Upper lobe of right lung (tissue), 1 donor: ENCODE results near the gene UBE2S. TPM values are rescaled to one million over a fixed set of nuclear protein-coding genes. Genes with fewer than 3 reads are reported as not detected.
"Not testable (repeated sequence)": the region's sequence is repeated elsewhere in the genome, so short reads cannot be mapped to it uniquely, and the experiment has no call there.

Source experiments
- ATAC-seq: fragments of 200-7000 bp; cut with Tn5 transposase; one replicate; pipeline ENCODE4 v1.9.1; 2020; ENCODE audit warnings: mild to moderate bottlenecking, moderate library complexity
- DNase-seq: peaks from one replicate; pipeline ENCODE4 v3.0.0-alpha.2; 2020
- H3K27ac ChIP-seq: fragments of 200-600 bp; one replicate; pipeline ENCODE4 v1.8.0; 2022
- H3K27me3 ChIP-seq: fragments of 200-600 bp; one replicate; pipeline ENCODE4 v1.8.0; 2022; ENCODE audit warnings: mild to moderate bottlenecking
- H3K36me3 ChIP-seq: fragments of 200-600 bp; one replicate; pipeline ENCODE4 v1.8.0; 2022
- H3K4me1 ChIP-seq: fragments of 200-600 bp; one replicate; pipeline ENCODE4 v1.8.0; 2022
- H3K4me3 ChIP-seq: fragments of 200-600 bp; one replicate; pipeline ENCODE4 v1.8.0; 2022; ENCODE audit warnings: mild to moderate bottlenecking
- H3K9me3 ChIP-seq: fragments of 200-600 bp; one replicate; pipeline ENCODE4 v1.8.0; 2022
- intact Hi-C: fragments of 100-400 bp; cut with DNase I; formaldehyde crosslinking; loops from one replicate; pipeline ENCODE4 v1.11.0; 2022
- total RNA-seq: library from RNA; stranded (reverse); fragmentation: NEBNext Ultra II Directional; extraction: Animal tissue kit (Norgen Biotek cat#: 25700); gene quantifications from one replicate; pipeline ENCODE4 v1.2.1, GENCODE V29; 2021
- TF ChIP-seq, protein P1 (sequence below): fragments of 200-600 bp; IDR thresholded peaks from one replicate; pipeline ENCODE4 v1.8.0; 2022; ENCODE audit warnings: antibody characterized with exemption
- donor health status: DM: no; HTN: yes; CAD: no; lungs with severe emphysema.

UBE2S gene
- total RNA-seq, 1 donor from 2014 or later, result 19.5 TPM

- Histone ChIP-seq H3K27me3 (no peaks in the 10 kb centered on the region), H3K4me3 (peak overlapping the region; percentile 68), H3K4me1 (peaks cover 16% of the 10 kb centered on the region), H3K36me3 (peaks cover 20% of the 10 kb centered on the region), H3K9me3 (no peaks in the 10 kb centered on the region), H3K27ac (peak overlapping the region; percentile 98)
- intact Hi-C loops, result no loop called here
- TF ChIP-seq, protein P1, sequence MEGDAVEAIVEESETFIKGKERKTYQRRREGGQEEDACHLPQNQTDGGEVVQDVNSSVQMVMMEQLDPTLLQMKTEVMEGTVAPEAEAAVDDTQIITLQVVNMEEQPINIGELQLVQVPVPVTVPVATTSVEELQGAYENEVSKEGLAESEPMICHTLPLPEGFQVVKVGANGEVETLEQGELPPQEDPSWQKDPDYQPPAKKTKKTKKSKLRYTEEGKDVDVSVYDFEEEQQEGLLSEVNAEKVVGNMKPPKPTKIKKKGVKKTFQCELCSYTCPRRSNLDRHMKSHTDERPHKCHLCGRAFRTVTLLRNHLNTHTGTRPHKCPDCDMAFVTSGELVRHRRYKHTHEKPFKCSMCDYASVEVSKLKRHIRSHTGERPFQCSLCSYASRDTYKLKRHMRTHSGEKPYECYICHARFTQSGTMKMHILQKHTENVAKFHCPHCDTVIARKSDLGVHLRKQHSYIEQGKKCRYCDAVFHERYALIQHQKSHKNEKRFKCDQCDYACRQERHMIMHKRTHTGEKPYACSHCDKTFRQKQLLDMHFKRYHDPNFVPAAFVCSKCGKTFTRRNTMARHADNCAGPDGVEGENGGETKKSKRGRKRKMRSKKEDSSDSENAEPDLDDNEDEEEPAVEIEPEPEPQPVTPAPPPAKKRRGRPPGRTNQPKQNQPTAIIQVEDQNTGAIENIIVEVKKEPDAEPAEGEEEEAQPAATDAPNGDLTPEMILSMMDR, result no peak
- DNase-seq (peak; percentile 77), ATAC-seq (peak; percentile 6)
These were observed 600 bp downstream of the UBE2S start for GRCh38 chr19:55406826-55407549.

DNA sequence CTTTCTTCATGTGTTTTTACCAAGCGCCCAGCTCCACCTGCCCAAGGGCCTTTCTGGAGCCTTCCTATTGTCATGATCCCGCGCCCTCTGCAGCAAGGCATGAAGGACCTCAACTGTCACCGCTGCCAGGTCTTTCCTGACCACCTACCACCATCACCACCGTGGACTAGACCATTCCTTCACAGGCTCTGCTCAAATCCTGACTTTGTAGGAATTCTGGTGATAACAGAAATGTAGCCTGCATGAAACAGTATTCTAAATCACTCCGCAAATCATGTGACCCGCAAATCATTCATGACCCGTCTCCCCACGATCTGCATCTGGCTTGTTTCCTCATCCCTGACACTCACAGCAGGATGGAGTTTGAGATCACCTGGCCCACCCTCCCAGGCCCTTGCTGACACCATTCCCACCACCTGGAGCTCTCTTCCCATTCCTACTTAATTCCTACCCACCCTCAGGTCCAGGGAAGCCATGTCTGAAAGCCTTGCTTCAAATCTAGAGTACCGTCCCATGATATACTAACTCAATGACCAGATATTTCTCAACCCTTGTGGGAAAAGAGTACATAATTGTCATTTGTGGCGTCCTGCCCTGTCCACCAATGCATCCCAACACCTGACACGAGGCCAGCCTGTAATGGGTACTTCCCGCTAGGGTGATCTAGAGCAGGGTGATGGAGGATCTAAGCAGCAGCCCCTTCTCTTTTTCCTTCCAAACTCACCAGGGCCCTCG lies 1.3 kb downstream of the UBE2S start:
- no peaks in the 10 kb centered on the region for H3K9me3 ChIP-seq
- TF ChIP-seq, protein P1, result no peak
- intact Hi-C loops, result no loop called here

GRCh38 chr19:55405638-55406037 lies 1.9 kb downstream of the UBE2S start:
- intact Hi-C loops, result no loop called here
- no peaks in the 10 kb centered on the region for H3K27me3 ChIP-seq
- H3K9me3 ChIP-seq, result no peaks in the 10 kb centered on the region
- TF ChIP-seq, protein P1, result no peak
- ATAC-seq (no peak), DNase-seq (no peak)
- H3K36me3 ChIP-seq, result peaks cover 25% of the 10 kb centered on the region
- no peak overlapping the region for H3K4me3 ChIP-seq
- H3K4me1 ChIP-seq, result peaks cover 16% of the 10 kb centered on the region
- no peak overlapping the region for H3K27ac ChIP-seq

More for the DNA sequence above, 1.3 kb downstream of the UBE2S start:
- H3K36me3 ChIP-seq, result peaks cover 20% of the 10 kb centered on the region
- no peak overlapping the region for H3K27ac ChIP-seq
- DNase-seq, result no peak
- H3K4me1 ChIP-seq, result peaks cover 16% of the 10 kb centered on the region
- H3K27me3 ChIP-seq, result no peaks in the 10 kb centered on the region
- peak overlapping the region; percentile 68 for H3K4me3 ChIP-seq
- no peak for ATAC-seq

DNA sequence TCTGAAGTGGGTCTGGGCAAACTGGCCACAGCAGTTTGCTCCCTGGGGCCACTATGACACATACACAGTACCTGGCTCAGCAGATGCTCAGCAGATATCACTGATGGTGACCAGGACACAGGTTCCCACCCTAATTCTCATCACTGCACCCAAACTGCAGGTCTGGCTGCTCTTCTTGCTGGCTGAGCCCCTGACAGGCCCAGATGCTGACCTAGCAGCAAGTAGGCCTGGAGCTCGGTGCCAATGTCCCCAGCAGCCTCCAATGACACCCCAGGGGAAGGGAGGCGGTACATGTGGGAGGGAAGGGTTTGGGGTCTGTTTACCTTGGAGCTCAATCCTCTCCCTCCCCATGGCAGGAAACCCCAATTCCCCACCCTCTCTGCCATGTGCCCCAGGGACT lies 5.1 kb downstream of the UBE2S start:
- Histone ChIP-seq H3K27ac (no peak overlapping the region), H3K27me3 (no peaks in the 10 kb centered on the region), H3K36me3 (peaks cover 33% of the 10 kb centered on the region), H3K4me3 (no peak overlapping the region), H3K4me1 (peaks cover 16% of the 10 kb centered on the region), H3K9me3 (no peaks in the 10 kb centered on the region)
- ATAC-seq (no peak), DNase-seq (no peak)
- intact Hi-C loops, result no loop called here
- TF ChIP-seq, protein P1, result no peak

DNA sequence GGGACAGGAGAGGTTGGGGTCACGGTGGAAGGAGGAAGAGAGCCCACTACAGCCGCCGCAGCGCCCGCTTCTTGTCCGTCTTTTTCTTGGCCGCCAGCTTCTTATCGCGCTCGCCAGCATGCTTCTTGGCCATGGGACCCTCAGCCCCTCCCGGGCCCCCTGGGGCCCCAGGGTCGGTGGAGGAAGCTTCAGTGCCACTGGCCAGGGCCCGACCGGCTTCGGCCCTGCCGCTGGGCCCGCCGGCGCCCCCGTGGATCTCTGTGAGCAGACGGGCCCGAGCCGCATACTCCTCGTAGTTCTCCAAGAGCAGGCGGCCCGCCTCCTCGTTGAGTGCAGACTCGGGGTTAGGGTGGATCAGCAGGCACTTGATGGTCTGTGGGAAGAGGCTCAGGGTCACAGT lies 6.2 kb downstream of the UBE2S start:
- ATAC-seq, H3K27me3 ChIP-seq, H3K4me1 ChIP-seq, DNase-seq, intact Hi-C loops, H3K27ac ChIP-seq, H3K4me3 ChIP-seq, H3K9me3 ChIP-seq: not testable (repeated sequence)
- peaks cover 33% of the 10 kb centered on the region for H3K36me3 ChIP-seq
